GM23248 (cell line): Measurements from ENCODE around the gene PTPRD.

Source experiments
- EZH2 ChIP-seq: fragments of 200-600 bp; sonication (generic); IDR thresholded peaks from 2 replicates; pipeline ENCODE4 v1.6.1; 2018; ENCODE audit warnings: antibody characterized with exemption, mild to moderate bottlenecking; ENCODE audit not compliant: insufficient read depth, poor library complexity, severe bottlenecking
- EZH2phosphoT487 ChIP-seq: fragments of 200-600 bp; sonication (generic); IDR thresholded peaks from 2 replicates; pipeline ENCODE4 v1.6.1; 2018; ENCODE audit warnings: antibody characterized with exemption, moderate library complexity, mild to moderate bottlenecking, low read depth; ENCODE audit not compliant: insufficient read depth

DNA sequence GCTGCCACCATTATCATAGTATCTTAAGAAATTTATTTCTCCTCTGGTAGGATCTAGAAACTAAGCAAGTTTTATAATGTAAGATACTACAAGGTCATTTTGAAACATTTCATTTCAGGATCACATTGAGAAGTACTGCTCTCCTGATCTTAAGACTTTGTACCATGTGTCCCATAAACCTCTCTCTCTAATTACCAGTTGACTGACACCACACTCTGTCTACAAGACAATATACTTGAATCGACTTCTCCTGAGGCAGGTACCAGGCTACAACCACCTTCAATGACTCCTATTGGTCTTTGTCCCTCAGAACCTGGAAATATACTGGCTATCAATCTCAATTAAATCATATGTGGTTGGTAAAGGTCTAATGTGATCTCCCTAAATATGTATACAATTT lies 597.0 kb downstream of the PTPRD start:
- TF ChIP-seq EZH2: no peak
- TF ChIP-seq EZH2phosphoT487: no peak
